GM21360 (cell line): Measurements from ENCODE around the gene PRKAR2A.
A peak's percentile ranks its signal among the peaks of the same experiment; 100 is the strongest.

Experiments used
- ATAC-seq: cut with Tn5 transposase; IDR thresholded peaks from one replicate; pipeline ENCODE4 v1.9.1; 2021; ENCODE audit warnings: mild to moderate bottlenecking, moderate library complexity; ENCODE audit not compliant: unreplicated experiment

The PRKAR2A gene

DNA sequence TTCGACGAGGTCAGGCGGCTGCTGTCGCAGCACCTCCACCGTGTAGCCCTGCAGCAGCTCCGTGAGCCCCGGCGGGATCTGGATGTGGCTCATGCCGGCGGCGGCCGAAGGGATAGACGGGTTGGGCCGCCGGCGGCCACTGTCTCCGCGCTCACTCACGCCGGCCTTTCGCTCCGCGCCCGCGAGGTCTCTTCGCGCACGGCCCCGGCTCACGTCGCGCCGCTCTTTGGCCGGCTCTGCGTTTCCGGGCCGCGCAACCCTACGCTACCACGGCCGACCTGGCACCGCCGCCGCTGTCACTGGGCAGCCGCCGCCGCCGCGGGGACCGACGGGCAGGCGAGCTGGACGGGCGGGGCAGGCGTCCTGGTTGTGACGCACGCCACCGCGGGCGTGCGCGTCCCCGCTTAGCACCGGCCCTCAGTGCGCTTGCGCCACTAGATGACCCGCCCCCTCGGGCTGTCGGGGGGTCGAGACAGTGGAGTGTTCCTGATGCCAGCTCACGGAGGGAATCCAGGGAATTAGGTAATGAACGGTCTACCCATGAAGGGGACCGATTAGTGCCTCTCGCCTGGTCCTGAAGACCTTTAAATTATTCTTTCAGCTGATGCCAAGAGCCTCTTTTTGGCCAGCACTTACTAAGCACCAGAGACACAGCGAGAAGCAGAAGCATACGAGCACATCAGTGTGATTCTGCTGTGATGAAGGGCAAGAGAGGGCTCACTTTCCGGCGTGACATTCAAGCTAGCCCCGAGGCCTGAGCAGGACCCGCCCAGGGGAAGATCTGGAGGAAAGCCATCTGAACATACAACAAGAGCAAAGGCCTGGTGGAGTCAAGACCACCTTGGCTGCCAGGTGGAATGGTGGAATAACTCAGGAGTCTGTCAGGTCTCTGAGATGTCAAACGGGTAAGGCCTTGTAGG, at the start of gene PRKAR2A:
PRKAR2A (minus strand) TSS at position 371 of the 920 bp plus-strand sequence; CDS start at position 93, 278 bp downstream.
- ATAC-seq, result peak; percentile 76

DNA sequence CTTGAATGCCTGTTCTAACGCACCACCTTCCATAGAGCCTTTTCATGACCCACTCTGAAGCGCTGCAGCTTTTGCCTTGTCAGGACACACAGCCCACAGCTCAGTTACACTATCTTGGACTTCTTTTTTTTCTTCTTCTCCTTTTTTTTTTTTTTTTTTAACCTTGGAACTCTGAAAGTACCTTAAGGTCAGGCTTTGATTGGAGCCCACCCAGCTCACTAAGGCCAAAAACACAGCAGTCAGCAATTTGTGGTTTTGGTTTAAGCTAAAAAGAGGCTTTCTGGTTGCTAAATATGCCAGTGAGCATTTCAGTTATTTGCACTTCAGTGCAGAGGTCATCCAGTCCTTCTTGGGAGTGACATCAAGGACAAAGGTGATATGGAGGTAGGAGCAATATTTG, 49.3 kb upstream of the PRKAR2A start:
- ATAC-seq, result no peak

GRCh38 chr3:48894516-48894915, 46.8 kb upstream of the PRKAR2A start:
- ATAC-seq, result no peak

DNA sequence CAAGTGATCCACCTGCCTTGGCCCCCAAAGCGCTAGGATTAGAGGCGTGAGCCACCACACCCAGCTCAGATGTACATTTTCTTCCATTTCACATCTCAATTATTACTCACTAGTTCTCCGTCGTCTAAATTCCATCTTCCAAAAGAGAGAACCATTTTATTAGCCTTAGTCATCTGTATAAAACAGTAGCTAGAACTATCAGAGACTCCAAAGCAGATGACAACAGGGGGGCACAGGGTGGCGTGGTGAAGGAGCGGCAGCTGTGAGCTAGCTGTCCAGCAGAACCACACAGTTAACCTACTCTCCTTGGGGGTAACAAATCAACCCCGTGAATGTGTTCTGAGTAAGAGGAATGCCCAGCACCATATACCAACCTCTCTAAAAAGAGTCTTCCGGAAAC, 43.9 kb upstream of the PRKAR2A start:
- no peak for ATAC-seq

DNA sequence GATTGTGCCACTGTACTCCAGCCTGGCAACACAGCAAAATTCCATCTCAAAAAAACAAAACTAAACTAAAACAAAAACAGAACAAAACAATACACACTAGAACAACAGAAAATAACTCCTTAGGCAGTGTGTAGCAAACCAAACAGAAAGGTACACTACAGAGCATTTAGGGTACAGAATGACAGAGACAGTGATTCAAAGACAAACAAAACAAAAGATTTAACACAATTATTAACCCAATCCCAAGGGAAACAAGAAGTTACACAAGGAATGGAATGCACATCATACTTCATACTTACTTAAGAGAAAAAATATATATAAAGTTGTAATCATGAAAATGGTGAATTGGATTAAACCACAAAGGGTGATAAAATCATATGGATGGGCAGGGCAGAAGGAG, 38.1 kb upstream of the PRKAR2A start:
- no peak for ATAC-seq

DNA sequence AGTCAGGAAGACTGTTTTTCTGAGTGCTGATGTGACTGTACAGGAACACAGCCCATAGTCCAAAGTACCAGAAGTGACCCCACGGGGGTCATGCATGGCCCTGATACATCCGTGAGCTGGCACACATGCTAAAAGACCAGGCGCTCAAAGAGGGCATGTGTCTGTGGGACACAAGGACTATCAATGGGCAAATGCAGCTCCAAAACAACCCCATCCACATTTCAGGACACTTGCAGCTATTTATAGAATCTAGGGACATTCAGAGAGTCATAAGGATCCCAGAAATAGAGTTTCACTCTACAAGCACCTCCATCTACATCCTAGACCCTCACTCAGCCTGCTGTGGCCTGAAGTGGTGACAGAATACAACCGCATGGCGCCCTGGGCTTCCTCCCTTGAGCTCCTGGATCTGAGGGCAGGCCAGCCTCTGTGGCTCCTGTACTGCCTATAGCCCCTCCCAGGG, 34.0 kb upstream of the PRKAR2A start:
- ATAC-seq, result no peak

- no peak for ATAC-seq
Measured at GRCh38 chr3:48881006-48881405, 33.3 kb upstream of the PRKAR2A start.

- ATAC-seq, result no peak
Measured at GRCh38 chr3:48879994-48880377, 32.3 kb upstream of the PRKAR2A start.

DNA sequence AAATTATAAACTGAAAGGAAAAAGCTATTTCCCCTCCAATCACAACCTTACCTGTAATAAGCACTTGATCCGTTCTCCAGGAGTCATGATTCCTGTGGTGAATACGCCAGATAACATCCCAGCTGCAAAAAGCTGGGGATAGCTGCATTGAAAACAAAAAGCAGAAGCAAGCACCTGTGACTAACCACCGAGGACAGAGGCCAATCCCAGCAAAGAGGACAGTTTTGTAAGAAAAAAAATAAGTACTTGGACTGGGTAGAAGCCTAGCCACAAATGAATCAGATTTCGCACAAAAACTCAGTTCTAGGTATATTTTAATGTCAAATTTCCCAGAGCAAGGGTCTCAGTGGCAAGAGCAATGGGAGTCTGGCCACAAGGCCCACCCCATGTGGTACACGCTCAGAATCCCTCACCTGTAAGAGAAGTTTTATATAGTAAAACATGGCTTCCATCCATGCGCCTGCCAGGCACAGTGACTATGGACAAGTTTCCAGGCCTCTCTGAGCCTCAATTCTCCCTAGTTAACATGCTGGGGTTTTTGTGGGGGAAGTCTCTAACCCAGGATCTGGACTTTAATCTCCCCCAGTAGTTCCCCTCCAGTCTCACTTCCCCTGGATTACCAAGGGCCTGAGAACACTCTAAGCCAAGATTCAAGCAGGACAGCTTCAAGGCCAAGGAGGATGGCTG, 31.8 kb upstream of the PRKAR2A start:
- no peak for ATAC-seq

DNA sequence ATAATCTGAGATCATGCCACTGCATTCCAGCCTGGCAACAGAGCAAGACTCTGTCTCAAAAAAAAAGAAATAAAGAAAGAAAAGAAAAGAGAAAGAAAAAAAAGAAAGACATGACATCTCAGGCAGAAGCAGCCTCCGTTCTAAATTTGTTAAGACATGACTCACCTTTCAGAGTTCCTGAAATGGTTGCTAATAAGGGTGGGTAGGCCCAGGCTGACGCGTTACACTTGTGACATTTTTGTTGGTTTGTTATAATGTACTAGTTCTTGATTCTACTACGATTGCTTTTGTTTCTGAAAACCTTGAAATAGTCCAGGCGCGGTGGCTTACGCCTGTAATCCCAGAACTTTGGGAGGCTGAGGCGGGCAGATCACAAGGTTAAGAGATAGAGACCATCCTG, 30.0 kb upstream of the PRKAR2A start:
- ATAC-seq, result no peak

DNA sequence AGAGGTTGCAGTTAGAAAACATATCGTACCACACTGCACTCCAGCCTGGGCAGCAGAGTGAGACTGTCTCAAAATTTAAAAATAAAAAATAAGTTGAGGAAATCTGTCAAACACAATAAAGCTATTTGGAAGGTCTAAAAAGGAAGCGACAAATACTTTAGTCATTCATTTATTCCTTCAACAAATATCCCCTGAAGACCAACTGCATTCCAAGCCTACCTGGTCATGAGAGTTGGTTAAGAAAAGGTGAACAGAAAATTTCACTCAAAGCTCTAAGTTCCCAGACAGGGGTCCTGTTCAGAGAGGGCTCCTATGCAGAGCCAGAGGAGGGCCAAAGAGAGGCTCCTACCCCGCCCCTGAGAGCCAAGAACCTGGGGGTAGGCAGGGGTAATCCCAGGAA, 15.4 kb upstream of the PRKAR2A start:
- ATAC-seq, result no peak

GRCh38 chr3:48859206-48859605, 11.5 kb upstream of the PRKAR2A start:
- no peak for ATAC-seq

DNA sequence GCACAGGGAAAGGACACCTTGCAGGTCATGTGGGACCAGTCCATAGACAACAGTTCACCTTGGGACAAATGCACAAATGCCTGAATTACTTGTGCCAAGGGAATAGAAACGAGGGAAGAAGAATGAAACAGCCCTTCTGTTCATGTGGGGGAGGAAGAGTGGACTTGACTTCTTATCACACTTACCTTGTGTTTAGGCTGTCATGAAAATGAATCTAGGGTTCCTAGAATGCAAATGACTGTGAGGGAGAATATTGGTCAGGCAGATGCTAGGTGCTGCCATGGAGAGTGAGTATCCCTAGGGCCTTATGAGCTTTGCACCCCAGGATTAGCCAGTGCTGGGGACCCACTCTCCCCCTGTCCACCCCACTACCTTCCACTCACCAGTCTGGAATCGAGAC, 11.0 kb upstream of the PRKAR2A start:
- no peak for ATAC-seq

DNA sequence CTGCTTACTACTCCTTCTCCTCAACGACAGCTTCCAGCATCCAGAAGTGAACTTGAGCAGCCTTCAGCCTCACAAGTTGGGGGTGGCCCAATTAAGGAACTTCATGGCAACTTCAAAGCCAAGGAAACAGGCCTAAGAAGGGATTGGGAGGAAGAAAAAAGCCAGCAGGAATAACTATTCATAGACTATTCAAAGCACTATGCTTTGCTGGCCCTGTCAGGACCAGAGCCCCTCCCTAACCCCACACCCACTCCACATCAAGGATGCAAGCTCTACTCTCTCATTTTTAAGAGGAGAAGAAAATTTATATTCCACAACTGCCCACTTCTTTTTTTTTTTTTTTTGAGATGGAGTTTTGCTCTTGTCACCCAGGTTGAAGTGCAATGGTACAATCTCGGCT, 10.0 kb upstream of the PRKAR2A start:
- ATAC-seq, result no peak

DNA sequence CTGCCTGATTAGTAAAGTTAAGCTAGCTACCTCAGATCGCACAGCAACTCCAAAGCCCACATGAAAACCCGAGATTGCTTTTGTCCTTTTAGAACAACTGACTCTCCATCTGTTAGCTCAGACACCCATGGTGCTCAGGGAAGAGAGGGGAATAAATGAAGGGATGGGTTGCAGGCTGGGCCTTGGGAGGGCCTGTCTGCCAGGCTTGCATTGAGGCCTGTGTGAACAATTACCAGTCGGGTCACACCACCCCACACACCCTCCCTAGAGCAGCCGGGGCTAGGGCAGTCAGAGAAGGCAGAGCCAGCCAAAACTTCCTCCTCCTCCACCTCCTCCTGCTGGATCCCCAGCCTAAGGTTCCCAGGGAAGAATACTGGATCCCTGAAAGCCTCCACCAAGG, 8.8 kb upstream of the PRKAR2A start:
- ATAC-seq, result no peak

DNA sequence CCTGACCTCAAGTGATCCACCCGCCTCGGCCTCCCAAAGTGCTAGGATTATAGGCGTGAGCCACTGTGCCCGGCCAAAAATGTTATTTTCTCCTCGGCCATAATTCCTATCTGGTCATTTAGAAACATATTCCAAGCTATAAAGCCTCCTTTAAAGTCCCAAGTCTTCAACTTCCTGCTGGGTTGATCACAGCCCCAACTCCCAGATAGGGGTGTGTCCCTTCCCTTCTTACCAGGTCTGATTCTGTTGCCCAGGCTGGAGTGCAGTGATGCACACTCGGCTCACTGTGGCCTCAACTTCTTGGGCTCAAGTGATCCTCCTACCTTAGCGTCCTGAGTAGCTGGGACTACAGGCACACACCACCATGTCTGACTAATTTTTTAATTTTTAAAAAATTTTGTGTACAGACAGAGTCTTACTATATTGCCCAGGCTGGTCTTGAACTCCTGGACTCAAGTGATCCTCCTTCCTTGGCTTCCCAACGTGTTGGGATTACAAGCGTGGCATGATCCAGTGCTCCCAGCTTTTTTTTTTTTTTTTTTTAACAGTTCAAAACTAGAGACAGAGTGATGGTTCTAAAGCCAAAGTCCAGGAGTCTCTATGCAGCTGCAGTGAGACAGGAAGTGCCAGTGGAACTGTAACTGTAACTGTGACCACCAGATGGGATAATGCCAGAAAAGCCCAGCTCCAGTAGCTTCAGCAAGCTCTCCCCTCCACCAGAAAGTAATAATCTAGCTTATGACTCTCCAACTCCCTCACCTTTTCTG, 8.2 kb upstream of the PRKAR2A start:
- ATAC-seq, result no peak

DNA sequence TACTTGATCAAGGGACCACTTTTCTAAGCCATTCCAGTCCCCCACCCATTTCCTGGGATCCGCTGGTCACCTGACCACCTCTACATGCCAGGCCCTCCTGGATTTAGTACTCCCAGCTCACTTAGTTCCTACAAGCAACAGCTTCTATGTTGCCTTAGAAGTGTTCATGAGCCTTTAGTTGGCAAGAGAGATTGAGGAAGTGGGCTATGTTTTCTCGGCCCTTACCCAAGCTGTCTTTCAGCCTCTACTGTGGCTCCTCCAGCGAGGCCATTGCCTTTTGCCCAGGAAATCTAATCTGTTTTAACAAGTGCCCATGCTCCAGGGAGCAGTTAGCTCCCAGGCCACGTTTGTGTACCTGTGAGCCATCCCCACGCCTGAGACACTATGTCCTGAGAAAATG, 4.5 kb upstream of the PRKAR2A start:
- no peak for ATAC-seq

- ATAC-seq, result no peak
Measured at GRCh38 chr3:48851407-48851806, 3.7 kb upstream of the PRKAR2A start.

GRCh38 chr3:48848816-48849515, 1.3 kb upstream of the PRKAR2A start:
- no peak for ATAC-seq

DNA sequence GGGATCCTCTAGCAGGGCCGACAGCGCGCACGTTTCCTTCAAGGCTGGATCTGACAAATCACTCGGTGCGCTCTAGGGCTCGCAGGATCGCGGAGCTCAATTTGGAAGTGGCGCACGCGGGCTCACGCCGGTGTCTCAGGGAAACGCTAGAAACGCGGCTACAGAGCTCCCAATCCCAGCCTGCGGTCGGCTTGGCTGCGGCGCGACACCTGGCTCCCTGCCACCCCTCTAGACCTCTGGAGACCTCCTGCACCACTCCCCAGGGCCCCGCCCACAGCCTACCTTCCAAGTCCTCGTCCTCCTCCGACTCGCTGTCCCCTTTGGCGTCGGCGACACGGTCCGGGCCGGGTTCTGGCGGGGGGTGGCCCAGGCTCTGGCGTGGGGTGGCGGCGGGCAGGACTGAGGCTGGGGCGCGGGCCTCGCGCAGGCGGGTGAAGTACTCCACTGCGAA, 596 bp downstream of the PRKAR2A start:
- ATAC-seq, result peak; percentile 39

- no peak for ATAC-seq
Measured at GRCh38 chr3:48845170-48845569, 2.5 kb downstream of the PRKAR2A start.
